Measurements from ENCODE around the gene FOXF2. TPM values are rescaled to one million over a fixed set of nuclear protein-coding genes. Genes with fewer than 3 reads are reported as not detected.
A peak's percentile ranks its signal among the peaks of the same experiment; 100 is the strongest.

The FOXF2 gene
- total and polyA plus RNA-seq, 10 of the 15 experiments (the other 5 are each of a cell fraction or from before 2014, with no cell fraction given) = not detected

GRCh38 chr6:1436334-1437306, 47.2 kb downstream of the FOXF2 start (continued):
- TF ChIP-seq E4F1 (IDR thresholded peaks at IDR 0.05; ENCODE audit: borderline replicate concordance, partially characterized antibody) = no peak
- 0 out of 2 replicates have a peak, but pooled peaks have one; percentile 42 for TF ChIP-seq EZH2 (IDR thresholded peaks at IDR 0.05; ENCODE audit: borderline replicate concordance, control insufficient read depth, low read depth, low read length)
- no peak for TF ChIP-seq MTA3 (IDR thresholded peaks at IDR 0.05; ENCODE audit: borderline replicate concordance, low read length)
- TF ChIP-seq BMI1 (IDR thresholded peaks at IDR 0.05; ENCODE audit: borderline replicate concordance) = no peak
- TF ChIP-seq CREM (IDR thresholded peaks at IDR 0.05; ENCODE audit: low read depth) = no peak
- TF ChIP-seq SMC3 (IDR thresholded peaks at IDR 0.05; ENCODE audit: borderline replicate concordance, low read length) = peak; percentile 72
